ENCODE measurements around the gene CRACR2B.

CRACR2B gene

DNA sequence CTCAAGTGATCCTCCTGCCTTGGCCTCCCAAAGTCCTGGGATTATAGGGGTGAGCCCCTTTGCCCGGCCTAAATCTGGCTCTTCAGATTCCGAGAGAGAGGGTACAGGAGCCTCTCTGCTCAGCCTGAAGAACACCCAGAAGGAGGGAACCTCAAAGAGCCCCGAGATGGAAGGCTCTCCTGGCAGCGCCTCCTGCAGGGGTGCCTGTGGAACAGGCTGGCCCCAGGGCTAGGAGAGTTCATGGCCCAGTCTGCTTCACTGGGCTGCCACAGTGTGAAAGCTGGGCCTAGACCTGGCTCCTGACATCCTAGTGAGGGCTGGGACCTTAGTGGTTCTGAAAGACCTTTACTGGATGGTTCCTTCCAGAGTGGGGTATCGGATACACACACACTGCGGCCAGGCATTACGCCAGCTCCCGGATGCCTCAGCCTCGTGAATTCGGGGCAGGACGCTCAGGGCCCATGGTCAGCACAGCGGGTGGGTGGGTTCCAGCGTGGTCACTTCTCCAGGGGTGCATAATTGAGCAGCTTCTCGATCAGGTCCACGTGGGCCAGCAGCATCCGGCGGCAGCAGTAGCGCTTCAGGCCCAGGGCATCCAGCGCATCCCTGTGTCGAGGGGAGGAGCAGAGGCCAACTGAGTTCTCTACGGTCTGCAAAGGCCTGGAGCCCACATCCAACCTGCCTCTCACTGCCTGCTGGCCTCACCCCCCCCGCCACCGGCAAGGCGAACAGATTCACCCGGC, 12.3 kb downstream of the CRACR2B start:
- no peak for DNase-seq (ENCODE audit: low read depth)

DNA sequence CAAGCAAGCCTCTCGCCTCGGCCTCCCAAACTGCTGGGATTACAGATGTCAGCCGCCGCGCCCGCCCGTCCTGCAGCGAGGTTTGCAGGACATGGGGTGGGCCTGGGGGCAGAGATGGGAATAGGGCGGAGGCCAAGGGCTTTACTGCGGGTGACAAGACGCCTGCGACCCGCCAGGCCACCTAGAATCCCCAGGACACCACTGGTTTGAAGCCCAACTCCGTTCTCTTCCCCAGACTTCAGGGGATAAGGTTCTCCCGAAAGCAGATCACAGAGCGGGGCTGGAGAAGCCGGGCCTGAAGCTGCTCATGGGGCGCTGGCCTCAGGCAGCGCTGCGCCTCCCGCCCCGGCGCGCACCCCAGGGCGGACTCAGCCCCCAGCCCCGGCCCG, 14.3 kb downstream of the CRACR2B start:
- no peak for DNase-seq (ENCODE audit: low read depth)

- no peak for DNase-seq (ENCODE audit: low read depth)
Measured at GRCh38 chr11:842370-843002, 14.8 kb downstream of the CRACR2B start, which contains the start of the genes POLR2L and TSPAN4. POLR2L (minus strand) TSS chr11:842529; CDS start chr11:842508, 21 bp downstream. TSPAN4 (plus strand) TSS chr11:842852; CDS start chr11:850305, 7,453 bp downstream.

DNA sequence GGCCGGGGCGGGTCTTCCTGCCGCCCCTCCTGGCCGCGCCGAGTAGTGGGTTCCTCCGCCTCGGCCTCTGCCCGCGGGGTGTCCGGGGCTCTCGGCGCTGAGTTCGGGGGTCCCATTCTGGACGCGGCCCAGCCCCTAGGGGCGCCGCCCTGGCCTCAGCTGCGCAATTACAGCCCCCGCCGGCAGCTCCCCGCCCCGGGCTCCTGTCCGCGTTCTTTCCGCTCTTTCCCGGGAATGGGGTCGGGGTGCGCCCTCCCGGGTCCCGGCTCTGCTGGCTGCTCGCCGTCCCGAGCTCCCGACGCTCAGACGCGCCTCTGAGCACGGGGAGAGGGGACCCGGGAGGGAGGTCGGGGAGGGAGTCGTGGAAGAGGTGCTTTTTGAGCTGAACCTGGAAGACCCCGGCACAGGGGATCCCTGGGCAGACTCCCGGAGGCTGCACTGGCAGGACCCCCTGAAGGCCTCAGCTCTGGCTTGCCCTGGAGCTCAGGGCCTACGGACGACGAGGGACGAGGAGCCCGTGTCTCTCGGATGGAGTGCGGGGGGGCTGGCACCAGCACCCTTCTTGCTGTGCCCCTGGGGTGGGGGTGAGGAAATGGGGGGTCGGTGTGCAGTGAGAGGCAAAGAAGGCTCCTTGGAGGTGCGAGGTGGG, 15.5 kb downstream of the CRACR2B start:
- no peak for DNase-seq (ENCODE audit: low read depth)

- DNase-seq (ENCODE audit: low read depth): peak; percentile 62
Measured at GRCh38 chr11:843818-844692, 16.3 kb downstream of the CRACR2B start.

DNA sequence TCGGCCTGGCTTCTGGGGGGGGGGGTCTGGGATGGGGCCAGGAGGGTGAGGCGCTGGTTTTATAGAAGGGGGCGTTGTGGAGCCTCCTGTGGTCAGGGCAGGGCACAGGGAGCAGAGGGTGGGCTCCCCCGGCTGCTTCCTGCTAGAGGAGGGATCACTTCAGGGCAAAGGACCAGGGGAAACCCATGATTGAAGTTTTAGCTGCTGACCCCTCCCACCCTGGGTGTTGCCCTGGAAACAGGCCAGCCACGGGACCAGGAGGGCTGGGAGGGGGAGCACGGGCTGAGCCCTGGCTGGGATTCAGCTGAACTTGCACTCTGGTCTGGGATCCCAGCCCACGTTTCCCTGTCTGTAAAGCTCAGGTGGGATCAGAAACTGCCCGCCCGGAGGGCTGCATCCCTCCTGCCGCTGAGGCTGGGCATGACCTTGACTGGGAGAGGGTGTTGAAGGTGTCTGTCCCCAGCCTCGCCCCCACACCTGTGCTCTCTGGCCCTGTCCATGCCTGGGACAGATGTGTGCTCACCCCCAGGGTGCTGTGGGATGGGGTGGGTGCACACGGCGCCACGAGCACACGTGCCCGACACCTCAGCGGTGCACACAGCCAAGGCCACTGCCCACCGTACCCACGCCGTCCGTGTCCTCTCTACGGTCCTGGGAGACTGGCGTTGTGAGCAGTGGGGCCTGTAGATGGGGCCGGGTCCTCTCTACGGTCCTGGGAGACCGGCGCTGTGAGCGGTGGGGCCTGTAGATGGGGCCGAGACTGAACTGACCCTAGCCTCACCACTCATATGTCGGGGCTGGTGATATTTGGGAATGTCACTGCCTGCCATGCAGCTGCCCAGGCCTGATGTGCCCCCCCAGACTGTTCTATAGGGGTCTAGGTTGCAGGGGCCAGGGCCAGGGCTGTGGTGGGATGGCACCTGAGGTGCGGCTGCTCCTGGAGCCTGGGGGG, 17.2 kb downstream of the CRACR2B start:
- no peak for DNase-seq (ENCODE audit: low read depth)

DNA sequence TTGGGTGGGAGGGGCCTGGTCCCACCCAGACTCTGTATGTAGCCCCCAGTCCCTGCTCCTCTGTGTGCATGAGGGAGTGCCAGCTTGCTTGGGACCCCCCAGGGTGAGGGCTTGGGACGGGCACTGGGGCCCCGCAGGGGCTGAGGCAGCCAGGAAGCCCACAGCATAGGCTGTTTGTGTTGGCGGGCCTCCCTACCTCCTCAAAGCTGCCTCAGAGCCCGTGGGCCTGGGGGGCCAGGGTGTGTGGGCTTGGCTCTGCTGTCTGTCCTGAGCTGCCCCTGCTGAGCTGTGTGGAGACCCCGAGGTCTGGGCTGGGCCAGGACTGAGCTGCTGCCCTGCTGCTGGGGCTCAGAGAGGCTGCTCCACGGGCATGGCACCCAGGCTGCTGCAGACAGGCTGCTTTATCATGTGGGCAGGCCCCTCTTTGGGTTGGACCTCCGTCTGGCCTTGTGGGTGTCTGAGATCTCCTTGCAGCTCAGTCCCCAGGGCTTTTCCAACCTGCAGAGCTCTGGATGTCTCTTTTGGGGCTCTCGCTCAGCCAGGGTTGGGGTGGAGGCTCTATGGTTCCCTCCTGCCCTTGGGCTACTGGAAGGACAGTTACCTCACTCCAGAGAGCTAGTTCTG, 18.3 kb downstream of the CRACR2B start:
- no peak for DNase-seq (ENCODE audit: low read depth)

DNA sequence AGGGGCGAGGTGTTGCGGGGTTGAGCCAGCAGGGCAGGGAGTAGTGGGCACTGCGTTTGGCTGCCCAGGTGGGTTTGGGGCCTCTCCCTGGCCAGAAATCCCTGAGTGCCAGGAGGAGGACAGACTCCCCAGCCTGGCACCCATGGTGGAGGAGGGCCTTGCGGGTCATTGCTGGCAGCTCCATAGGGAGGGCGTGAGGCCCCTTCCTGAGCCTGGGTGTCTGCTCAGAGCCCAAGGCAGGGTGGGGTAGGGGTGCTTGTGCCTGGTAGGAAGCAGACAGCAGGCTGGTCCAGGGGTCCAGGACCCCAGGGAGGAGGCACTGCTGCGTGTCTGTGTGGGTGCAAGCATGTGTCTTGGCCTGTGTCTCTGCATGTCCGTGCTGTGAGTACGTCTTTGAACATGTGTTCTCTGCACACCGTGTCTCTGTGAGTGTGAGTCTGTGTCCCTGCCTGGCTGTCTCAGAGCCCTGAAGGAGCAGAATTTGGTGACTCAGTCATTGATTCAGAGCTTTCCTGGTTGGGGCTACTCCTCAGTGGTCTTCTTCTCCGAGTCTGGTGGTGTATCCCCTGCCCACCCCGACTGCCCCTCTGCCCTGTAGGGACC, 18.9 kb downstream of the CRACR2B start:
- no peak for DNase-seq (ENCODE audit: low read depth)

DNA sequence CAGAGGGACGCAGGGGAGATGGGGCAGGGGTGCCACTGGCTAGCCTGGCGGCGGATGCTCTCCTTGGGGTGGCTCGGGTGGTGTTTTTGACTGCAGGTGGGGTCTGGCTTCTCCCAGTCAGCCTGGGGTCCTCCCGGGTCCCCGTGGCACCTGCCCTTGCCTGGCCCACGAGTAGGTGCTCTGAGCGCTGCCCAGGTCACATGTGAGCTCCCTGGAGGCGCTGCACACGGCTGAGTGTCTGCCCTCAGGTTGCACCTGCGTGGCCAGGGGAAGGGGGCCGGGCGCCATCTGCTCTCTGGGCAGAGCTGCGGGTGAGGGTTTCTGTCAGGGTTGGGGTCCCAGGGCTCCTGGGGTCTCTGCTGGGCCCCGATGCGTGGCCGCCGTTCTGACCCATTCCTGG, 20.2 kb downstream of the CRACR2B start:
- no peak for DNase-seq (ENCODE audit: low read depth)

- no peak for DNase-seq (ENCODE audit: low read depth)
Measured at GRCh38 chr11:848380-848931, 20.7 kb downstream of the CRACR2B start.

DNA sequence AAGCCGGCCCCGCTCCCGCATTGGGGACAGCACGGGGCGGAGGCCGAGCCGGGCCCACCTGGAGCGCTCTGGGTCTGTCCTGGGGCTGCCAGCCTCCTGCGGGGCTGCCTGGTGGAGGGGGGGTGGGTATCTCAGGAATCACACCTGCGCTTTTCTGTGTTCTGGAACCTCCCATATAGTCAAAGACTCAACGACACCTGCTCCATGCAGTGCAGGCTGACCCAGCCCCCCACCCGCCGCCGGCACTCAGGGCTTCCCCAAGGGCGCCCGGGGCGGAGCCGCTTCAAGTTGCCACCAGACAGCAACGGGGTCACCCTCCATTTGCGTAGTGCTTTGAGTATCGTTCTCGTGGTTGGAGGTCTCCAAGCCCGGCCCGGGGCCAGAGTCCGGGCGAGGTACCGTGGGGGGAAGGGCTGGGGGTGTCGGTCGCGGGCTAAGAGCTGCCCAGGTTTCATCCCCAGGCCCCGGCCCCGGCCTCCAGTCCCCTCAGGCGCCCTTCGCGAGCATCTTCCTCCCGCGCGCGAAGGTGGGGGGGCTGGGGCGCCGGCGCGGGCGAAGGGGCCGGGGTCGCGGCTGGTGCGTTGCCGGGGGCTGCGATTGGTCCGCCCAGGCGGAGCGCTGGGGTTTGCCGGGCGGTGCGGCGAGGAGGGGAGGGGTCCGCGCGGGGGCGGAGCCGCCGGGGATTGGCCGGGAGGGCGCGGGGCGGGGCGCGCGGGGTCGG, 21.5 kb downstream of the CRACR2B start:
- DNase-seq (ENCODE audit: low read depth): no peak

- DNase-seq (ENCODE audit: low read depth): no peak
Measured at GRCh38 chr11:849951-850774, 22.4 kb downstream of the CRACR2B start.

DNA sequence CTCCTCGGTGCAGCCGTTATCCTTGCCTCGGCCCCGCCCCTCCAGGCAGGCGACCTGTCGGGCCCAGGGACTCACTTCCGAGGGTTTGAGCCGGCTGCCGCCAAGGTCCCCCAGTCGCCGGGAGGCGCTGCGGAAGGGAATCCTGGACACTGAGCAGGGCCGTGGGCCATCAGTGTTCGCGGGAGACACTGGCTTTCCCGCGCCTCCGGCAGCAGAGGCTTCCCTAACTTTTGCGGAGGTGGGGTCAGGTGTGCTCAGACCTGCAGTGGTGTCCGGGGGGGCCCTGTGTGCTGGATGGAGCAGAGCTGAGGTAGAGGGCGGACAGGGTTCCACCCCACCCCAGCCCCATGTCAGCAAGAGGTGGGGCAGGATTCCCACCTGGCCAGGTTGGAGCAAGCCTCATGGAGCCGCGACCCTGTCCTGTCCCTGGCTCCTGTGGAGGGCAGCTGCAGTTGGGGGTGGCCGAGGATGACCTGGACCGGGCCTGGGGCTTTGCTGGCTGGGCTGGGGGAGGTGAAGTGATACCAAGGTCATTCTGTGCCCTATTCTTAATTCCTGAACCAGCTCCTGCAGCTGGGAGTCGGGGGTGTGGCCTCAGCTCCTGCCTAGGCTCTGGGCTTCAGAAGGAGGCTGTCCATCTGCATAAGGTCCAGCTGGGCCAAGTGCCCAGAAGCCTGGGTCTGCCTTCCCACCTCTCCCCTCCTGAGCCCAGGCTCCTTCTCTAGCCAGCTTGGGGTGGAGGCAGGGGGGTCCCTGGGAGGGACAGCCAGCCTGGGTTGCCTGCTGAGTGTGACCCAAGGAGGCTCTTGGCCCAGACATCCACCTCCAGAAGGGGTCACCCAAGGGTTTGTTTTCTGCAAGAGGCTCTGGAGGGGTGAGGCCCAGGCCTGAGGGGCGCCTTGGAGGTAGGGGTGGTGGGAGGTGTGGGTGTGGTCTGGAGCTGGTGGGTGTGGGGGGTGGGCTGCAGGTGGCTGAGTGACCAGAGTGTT, 23.4 kb downstream of the CRACR2B start:
- no peak for DNase-seq (ENCODE audit: low read depth)

DNA sequence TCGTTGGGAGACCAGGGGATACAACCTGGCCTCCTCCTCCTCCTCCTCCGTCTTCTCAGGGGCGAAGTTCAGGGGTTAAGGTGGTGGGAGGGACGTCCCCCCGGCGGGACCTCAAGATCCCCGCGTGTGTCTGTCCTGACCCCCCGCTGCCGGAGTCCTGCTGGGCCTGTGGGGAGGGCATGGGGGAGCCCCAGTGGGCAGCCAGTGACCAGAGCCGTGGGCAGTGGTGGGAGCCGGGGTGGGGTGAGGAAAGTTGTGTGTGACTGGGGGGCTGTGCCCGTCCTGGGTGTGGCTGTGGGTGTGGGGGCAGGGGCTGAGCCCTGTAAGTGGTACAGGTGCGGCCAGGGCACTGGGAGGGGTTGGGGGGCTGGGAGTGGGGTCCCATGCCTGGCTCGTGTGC, 25.0 kb downstream of the CRACR2B start:
- DNase-seq (ENCODE audit: low read depth): no peak

GRCh38 chr11:853682-854448, 26.1 kb downstream of the CRACR2B start:
- no peak for DNase-seq (ENCODE audit: low read depth)

Measured in non-pigmented ciliary epithelial cell (primary cell).